ENCODE measurements around the gene CARD10. TPM values are rescaled to one million over a fixed set of nuclear protein-coding genes. Genes with fewer than 3 reads are reported as not detected.
A peak's percentile ranks its signal among the peaks of the same experiment; 100 is the strongest.

Gene CARD10
- total RNA-seq, 2 donors from 2014 or later = 4.2 to 5.8 TPM

- Histone ChIP-seq H3K36me3 (no peaks in the 10 kb centered on the region), H3K9me3 (no peaks in the 10 kb centered on the region), H3K4me3 (no peak overlapping the region), H3K4me1 (peaks cover 0 to 44% of the 10 kb centered on the region in 2 donors), H3K27ac (peak overlapping the region; percentile 53 to 56), H3K27me3 (no peaks in the 10 kb centered on the region)
- DNase-seq (ENCODE audit: low spot score) = no peak
- no peak for TF ChIP-seq CTCF (IDR thresholded peaks at IDR 0.05)
Observed at GRCh38 chr22:37509059-37509860, 10.0 kb downstream of the CARD10 start.

DNA sequence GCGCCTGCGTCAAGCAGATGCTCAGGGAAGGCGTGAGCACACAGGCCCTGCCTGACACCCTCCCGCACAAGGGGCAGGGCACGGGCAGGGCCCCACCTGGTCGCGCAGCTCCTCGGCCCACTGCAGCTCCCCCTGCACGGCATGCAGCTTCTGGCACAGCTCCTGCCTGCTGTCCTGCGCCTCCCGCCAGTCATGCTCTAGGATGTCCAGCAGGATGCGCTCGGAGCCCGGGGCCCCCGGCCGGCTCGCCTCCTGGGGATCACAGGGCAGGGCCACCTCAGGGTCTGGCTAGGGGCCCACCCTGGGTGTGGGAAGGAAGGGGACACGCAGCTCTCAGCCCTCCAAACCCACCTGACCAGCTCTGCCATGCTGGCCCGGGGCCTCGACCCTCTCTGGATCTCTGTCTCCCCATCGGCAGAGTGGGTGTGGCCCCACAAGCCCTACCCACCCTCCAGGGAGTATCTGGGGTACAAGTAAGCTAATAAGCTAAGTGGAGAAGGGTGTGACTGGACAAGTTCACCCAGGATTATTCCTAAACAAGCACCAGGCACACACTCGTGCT, 10.7 kb downstream of the CARD10 start:
- Histone ChIP-seq H3K4me1 (peaks cover 0 to 52% of the 10 kb centered on the region in 2 donors), H3K4me3 (no peak overlapping the region), H3K27me3 (no peaks in the 10 kb centered on the region), H3K9me3 (no peaks in the 10 kb centered on the region), H3K36me3 (no peaks in the 10 kb centered on the region), H3K27ac (peak overlapping the region; percentile 53 to 56)
- TF ChIP-seq CTCF (IDR thresholded peaks at IDR 0.05) = peak in 1 of 2 donors; percentile 41
- DNase-seq (ENCODE audit: low spot score) = no peak

GRCh38 chr22:37507731-37508130, 11.5 kb downstream of the CARD10 start:
- no peaks in the 10 kb centered on the region for H3K27me3 ChIP-seq
- H3K4me3 ChIP-seq = no peak overlapping the region
- no peaks in the 10 kb centered on the region for H3K36me3 ChIP-seq
- no peak overlapping the region for H3K27ac ChIP-seq
- no peak for DNase-seq (ENCODE audit: low spot score)
- H3K9me3 ChIP-seq = no peaks in the 10 kb centered on the region
- peaks cover 0 to 57% of the 10 kb centered on the region in 2 donors for H3K4me1 ChIP-seq
- no peak for TF ChIP-seq CTCF (IDR thresholded peaks at IDR 0.05)

DNA sequence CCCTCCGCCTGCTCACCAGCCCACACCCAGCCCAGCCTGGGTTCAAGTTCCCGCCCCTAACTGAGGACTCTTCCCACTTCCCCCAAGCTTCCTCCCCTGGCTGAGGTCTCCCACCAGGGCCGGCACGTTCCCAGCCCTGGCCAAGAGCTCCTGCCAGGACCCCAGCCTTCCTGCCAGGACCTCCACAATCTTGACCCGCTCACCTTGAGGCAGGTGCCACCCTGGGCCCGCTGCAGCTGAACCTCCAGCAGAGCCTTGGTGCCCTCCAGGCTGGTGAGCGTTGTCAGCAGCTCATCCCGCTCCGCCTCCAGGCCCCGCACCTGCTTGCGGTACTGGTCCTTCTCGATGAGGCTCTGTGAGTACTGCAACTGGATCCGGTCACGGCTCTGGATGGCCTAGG, 13.2 kb downstream of the CARD10 start:
- H3K4me3 ChIP-seq = no peak overlapping the region
- peaks cover 0 to 62% of the 10 kb centered on the region in 2 donors for H3K4me1 ChIP-seq
- no peaks in the 10 kb centered on the region for H3K36me3 ChIP-seq
- TF ChIP-seq CTCF (IDR thresholded peaks at IDR 0.05) = no peak
- no peaks in the 10 kb centered on the region for H3K9me3 ChIP-seq
- H3K27me3 ChIP-seq = no peaks in the 10 kb centered on the region
- H3K27ac ChIP-seq = no peak overlapping the region
- DNase-seq (ENCODE audit: low spot score) = no peak

GRCh38 chr22:37505565-37505964, 13.7 kb downstream of the CARD10 start:
- no peak for DNase-seq (ENCODE audit: low spot score)
- Histone ChIP-seq H3K27me3 (no peaks in the 10 kb centered on the region), H3K4me3 (no peak overlapping the region), H3K4me1 (peaks cover 0 to 65% of the 10 kb centered on the region in 2 donors), H3K36me3 (no peaks in the 10 kb centered on the region), H3K27ac (no peak overlapping the region), H3K9me3 (no peaks in the 10 kb centered on the region)
- no peak for TF ChIP-seq CTCF (IDR thresholded peaks at IDR 0.05)

Measured in right atrium auricular region (tissue), 2 donors.